ENCODE results near the gene TRAF2. TPM values are rescaled to one million over a fixed set of nuclear protein-coding genes. Genes with fewer than 3 reads are reported as not detected.

TRAF2 gene
- total RNA-seq, 1 donor from 2014 or later: 7.8 TPM

DNA sequence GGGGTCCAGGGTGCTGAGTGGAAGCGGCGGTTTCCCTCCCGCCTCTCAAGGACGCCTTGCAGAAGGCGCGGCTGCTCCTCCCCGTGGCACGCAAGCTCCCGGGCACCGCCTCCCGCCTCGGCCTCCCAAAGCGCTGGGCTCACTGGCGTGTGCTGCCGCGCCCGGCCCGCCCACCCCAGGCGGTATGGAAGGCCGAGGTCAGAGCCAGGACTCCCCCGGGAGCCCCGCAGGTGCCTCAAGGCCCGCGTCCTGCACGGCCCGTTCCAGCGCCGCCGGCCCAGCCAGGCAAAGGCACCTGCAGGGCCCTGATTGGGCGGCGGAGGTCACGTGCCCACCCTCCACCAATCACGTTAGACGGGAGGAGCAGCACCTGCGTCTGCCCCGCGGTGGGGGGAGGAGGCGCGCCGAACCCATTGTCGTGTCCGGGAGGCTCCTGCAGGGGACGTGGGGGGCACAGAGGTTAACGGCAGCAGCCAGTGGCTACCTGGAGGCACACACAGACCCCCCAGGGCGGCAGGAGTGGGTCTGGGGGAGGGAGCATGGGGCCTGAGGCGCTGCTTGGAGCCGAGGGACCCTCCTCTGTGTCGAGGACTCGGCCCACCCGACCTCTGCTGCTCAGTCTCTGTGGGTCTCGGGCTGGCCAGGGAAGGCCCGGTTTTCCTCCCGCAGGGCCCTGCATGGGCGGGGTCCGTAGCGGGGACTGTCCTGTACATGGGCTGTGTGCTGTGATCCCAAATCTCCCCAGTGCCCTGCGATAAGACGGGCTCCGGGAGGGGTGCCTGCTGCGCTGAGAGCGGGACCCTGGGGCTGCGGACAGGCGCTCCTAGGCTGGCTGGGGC lies 63.7 kb downstream of the TRAF2 start:
- no peak for DNase-seq

DNA sequence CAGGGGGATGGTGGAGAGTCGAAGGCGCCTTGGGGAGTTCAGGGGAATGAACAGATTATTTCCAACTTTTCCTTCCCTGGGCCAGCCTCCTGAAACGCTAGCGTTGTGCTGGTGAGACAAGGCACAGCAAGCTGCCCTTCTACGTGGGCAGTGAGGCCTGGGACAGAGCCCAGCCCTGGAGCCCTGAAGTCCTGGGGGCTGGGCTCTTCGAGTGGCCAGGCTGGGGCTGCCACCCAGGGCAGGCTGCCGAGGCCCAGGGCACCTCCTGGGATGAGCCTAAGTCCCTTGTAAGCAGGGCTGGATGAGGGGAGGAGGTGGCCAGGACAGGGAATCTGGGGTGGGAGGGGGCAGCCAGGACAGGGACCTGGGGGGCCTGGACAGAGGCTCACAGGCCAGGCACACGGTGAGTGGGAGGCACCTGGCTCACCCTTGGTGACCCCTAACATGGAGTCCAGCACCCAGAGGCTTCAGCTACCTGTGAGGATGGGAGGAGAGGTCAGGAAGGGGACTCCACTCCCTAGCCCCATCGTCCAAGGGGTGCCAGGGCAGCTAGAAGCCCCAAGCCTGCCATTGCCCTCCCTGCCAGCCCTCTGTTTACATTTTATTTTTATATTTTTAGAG lies 64.5 kb downstream of the TRAF2 start:
- no peak for DNase-seq

DNA sequence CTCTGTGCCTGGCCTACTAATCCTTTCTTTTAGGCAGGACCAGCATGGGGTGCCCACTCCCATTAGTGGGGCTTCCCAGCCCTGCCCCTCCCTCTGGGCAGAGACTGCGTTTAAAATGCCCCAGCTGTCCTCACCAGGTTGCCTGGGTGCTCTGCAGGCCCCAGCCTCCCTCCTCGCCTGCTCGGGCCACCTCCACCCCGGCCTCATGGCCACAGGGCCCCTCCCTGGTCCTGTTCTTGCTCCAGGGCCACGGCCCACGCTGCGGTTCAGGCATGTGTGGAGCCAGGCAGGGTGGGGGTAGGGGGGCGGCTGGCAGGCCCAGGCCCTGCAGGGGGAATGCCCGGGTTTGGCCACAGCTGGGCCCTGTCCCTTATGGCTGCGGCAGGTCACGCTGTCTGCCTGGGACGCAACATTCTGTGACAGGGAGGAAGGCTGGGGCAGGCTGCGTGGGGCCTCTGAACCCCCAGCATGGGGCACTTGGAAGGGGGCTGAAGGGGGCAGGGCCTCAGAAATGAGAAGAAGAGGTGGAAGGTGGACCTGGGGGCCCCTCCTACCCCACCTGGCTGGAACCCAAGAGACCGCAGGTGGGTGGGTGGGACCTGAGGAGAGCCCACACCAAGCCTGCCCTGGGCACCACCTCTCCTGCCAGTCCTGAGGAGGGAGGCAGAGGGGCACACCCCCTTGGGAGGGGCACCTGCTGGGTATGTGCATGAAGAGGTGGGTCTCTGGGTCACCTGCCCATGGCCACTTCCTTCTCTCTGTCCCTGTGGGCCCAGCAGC lies 65.4 kb downstream of the TRAF2 start, which contains the start of gene LCN12:
LCN12 (plus strand) TSS at position 733 of the 780 bp plus-strand sequence. CDS start 55 bp downstream, outside the sequence.
- DNase-seq: no peak

DNA sequence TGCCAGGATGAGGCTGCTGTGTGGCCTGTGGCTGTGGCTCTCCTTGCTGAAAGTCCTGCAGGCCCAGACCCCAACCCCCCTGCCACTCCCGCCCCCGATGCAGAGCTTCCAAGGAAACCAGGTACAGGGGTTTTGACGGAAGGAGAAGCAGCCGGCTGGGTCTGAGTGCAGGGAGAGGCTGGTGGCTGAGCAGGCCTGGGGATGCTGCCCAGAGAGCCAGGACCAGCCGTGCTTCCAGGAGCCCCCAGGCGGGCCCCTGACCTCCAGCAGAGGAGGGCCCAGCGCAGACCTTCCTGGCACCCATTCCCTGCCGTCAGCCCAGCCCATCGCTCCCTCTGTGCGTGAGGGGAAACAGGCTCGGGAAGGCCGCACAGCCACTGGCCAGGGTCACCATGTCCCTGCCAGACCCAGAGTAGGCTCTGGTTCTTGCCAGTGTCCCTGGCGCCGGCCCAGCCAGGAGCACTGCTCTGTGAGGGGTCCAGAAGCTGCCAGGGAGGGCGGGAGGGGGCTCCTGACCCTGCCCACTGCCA lies 66.1 kb downstream of the TRAF2 start:
- DNase-seq: no peak

DNA sequence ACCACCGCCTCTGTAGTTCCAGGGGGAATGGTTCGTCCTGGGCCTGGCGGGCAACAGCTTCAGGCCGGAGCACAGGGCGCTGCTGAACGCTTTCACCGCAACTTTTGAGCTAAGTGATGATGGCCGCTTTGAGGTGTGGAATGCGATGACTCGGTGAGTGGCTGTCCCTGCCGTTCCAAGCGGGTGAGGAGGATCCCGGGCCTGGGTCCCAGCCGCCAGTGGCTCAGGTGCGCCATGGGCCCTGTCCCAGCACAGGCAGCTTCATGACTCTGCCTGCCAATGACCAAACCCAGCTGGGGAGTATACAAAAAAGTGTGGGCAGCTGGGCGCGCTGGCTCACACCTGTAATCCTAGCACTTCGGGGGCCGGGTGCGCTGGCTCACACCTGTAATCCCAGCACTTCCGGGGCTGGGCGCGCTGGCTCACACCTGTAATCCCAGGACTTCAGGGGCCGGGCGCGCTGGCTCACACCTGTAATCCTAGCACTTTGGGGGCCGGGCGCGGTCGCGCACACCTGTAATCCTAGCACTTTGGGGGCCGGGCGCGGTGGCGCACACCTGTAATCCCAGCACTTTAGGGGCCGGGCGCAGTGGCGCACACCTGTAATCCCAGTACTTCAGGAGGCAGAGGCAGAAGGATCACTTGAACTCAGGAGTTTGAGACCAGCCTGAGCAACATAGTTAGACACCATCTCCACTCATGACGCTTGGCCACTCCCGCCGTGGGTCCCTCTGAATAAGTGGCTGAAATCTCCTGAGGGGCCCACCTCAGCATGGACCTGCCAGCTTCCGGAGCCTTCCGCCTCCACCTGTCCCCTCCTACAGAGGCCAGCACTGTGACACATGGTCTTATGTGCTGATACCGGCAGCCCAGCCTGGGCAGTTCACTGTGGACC lies 66.8 kb downstream of the TRAF2 start:
- DNase-seq: no peak

DNA sequence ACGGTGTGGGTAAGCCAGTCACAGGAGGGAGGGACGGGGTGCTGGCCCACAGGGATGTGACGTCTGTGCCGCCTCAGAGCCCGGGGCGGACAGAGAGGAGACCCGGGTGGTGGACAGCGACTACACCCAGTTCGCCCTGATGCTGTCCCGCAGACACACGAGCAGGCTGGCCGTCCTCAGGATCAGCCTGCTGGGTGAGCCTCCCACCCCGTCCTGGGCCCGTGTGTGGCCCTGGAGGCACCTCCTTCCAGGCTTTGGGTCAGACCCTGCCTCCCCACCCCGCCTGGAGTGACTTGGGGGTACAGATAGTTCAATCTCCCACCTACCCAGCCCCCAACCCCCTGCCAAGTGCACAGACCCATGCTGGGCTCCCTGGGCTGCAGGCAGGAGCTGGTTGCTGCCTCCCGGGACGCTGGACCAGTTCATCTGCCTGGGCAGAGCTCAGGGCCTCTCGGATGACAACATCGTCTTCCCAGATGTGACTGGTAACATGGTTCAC lies 67.5 kb downstream of the TRAF2 start:
- DNase-seq: no peak

DNA sequence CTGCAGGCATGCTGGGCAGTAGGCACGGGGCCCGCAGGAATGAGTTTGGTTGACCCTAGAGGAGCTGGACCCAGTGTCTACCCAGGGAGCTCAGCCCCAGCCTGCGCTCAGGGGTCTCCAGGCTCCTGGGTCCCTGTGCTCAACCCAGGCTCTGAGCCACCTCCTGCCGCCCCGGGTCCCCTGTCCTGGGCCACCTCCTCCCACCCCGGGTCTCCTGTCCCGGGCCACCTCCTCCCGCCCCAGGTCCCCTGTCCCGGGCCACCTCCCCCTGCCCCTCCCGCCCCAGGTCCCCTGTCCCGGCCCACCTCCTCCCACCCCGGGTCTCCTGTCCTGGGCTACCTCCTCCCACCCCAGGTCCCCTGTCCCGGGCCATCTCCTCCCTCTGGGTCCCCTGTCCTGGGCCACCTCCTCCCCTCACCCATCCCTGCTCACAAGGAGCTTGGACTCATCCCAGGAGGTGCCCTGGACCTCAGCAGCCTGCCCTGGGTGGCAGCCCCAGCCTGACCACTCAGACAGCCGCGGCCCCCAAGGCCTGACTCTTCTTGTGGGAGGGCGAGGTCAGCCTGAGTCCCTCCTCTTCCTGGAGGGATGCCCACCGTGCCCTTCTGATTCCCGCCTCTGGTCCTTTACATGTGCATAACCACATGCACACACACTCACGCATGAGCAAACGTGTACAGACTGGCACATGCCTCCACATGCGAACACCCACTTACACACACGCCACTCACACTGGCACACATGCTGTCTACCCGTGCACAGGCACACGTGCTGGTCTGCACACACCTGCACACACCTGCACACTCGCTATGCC lies 68.2 kb downstream of the TRAF2 start:
- DNase-seq: no peak

DNA sequence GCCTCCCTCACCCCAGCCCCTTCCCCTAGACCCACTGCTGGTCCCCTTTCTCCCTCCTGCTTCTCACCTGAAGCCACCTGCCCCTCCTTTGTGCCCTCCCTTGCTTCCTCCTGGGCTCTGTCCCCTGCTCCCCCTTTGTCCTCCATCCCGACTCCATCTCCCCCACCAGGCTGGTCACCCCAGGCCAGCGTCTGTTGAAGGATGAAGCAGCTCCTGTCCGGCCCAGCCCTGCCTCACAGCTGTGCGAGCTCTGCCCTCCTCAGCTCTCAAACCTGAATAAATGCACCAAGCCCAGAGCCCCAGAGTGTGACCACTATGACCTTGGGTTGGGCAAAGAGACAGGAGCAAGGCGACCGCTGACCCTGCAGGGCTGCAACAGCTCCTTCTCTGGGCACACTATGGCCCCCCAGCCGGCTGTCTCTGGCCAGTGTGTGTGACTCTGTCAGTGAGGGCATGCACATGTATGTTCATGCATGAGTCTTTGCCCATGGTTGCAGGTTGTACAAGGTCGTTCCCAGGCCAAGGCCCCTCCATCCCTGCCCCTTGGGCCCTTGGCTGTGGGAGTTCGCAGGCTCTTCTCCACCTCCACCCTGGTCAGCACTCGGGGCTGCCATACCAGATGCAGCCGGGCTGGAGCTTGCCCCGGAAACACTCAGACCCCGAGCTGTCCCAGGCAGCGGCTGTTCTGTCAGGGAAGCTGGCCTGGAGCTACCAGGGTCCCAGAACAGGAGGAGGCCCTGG lies 69.1 kb downstream of the TRAF2 start:
- no peak for DNase-seq

DNA sequence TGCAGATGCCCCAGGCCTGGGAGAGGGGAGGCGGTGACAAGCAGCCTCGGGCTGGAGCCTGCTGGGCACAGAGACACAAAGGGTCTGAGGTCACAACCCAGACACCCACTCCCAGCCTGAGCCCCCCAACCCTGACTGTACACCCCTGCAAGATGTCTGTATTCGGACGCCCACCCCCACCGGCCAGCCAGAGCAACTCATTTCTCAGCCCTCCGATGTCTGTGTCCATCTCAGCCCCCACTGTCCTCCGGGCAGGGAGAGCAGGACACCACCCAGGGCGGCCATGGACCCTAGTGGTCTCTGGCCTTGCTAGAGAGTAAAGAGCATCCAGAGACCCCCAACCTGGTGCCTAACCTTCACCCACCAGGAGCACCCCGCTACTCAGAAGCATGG lies 69.6 kb downstream of the TRAF2 start:
- DNase-seq: no peak

DNA sequence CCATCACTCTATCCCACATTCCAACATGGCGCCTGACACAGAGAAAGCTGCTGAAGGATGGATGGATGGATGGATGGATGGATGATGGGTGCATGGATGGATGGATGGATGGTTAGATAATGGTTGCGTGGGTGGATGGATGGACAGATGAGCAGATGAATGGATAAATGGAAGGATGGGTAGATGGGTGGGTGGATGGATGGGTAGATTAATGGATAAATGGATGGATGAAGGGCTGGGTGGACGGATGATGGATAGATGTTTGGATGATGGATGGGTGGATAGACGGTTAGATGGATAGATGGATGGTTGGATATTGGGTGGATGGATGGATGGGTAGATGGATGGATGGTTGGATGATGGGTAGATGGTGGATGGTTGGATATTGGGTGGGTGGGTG lies 70.3 kb downstream of the TRAF2 start:
- no peak for DNase-seq

DNA sequence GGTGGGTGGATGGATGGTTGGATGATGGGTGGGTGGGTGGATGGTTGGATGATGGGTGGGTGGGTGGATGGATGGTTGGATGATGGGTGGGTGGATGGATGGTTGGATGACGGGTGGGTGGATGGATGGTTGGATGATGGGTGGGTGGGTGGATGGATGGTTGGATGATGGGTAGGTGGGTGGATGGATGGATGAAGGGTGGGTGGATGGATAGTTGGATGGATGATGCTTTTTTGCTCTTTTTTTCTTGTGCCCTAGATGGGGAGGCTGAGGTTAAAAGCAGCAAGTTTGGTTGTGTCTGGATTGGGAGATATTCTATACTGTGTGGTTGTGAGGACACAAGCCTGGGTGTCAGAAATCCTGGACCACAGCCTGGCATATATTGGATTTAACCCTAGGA lies 71.1 kb downstream of the TRAF2 start:
- DNase-seq: no peak

DNA sequence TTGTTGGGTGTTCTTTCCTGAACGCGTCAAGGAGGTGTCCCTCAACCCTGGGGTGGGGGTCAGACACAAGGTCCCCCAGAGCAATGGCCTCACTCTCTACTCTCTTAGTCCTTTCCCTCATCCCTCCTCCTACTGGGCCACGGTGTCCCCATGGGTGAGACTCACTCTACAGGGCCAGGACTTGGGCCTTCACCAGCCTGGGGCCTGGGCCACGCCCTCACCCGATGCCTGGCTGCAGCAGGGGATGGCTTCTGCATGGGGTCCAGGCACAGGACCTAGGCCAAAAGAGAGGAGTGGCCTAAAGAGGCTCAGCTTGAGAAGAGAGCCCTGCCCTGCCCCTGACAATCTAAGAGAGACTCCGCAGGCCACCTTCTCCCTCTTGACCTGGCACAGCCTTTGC lies 71.6 kb downstream of the TRAF2 start:
- DNase-seq: no peak

DNA sequence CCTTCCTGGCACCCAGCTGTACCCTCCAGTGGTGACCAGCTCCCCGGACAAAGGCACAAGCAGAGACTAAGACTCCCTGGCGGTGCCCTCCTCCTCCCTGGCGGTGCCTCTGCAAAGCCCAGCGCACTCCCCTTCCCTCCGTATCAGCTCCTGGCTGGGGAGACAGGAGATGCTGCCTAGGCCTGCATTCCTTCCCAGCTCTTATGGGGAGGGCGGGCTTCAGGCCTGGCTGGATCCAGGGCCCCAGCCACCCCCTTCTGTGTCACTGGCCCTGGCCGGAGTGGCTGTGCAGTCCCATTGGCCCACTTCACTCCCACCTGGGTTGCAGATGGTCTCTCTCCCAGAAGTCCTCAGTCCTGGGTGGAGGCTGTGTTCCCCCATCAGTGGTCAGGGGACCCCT lies 72.2 kb downstream of the TRAF2 start:
- DNase-seq: no peak

DNA sequence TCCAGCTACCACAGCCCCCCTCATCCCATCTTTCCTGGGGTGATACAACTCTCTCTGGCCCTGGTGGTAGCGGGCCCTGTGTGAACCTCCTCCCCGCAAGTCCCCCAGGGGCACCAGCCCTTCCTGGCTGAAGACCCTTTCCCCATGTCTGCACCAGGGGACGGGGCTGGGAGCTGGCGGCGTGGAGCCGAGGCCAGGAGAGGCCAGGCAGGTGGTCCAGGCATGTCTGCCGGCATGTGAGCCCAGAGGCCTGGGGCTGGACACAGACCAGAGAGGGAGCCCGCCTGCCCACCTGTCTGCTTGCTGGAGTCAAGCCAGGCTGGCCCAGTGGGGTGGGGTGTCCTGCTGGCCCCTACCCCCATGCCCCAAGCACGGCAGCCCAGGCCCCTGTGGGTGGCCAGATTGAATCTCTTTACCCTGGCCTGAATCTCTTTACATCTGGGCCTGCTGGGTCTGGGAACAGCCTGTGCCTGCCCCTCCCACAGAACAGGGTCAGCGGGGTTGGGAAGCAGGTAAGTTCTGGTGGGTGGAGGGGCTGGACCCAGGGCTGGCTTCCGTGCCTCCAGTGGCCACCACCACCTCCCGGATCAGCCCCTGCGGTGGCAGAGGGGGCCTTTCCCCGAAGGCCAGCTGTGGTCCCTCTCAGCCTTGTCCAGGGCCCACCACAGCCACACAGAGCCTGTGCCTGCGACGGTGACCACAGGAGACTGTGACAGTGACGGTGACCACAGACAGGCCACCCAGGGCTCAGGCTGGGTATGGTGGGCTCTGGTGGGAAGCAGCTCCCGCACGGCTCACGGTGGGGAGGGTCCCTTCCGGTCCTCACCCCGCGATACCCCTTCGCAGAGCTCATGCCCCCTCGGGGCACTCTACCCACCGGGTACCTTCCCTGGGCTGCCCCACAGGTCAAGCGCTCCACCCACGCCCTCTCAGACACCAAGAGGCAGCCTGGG lies 72.9 kb downstream of the TRAF2 start:
- DNase-seq: no peak

DNA sequence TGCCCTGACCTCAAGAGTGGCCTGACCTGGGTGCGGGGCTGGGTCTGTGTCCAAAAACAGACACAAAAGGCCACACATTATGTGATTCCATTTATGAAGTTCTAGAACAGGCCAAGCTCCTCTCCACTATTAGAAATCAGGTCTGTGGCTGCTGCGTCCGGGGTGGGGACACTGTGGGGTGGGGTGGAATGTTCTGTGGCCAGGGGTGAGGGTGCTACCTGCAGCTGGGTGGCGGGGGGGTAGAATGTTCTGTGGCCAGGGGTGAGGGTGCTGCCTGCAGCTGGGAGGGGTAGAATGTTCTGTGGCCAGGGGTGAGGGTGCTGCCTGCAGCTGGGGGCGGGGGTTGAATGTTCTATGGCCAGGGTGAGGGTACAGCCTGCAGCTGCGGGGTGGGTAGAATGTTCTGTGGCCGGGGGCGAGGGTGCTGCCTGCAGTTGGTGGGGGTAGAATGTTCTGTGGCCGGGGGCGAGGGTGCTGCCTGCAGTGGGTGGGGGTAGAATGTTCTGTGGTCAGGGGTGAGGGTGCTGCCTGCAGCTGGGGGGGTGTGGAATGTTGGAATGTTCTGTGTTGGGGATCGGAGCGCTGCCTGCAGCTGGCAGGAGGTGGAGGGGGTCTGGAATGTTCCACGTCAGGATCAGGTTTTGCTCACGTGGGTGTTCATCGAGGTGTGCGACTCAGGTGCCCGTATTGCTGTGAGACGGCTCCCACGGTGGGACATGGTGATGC lies 74.1 kb downstream of the TRAF2 start:
- no peak for DNase-seq

DNA sequence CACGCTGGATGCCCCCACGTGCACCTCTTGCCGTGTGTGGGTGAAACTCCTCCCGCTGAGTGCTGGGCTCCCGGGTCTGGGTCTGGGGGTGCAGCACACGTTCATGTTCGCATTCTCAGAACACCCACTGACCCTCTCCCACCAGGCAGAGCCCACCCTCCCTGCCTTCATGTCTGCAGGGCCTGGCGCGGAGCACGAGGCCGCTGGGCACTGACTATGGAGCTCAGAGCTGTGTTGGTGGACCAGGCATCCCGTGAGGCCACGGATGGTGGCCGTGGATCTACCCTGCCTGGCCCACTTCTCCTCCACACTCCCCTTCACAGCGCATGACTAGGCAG lies 74.6 kb downstream of the TRAF2 start:
- no peak for DNase-seq

DNA sequence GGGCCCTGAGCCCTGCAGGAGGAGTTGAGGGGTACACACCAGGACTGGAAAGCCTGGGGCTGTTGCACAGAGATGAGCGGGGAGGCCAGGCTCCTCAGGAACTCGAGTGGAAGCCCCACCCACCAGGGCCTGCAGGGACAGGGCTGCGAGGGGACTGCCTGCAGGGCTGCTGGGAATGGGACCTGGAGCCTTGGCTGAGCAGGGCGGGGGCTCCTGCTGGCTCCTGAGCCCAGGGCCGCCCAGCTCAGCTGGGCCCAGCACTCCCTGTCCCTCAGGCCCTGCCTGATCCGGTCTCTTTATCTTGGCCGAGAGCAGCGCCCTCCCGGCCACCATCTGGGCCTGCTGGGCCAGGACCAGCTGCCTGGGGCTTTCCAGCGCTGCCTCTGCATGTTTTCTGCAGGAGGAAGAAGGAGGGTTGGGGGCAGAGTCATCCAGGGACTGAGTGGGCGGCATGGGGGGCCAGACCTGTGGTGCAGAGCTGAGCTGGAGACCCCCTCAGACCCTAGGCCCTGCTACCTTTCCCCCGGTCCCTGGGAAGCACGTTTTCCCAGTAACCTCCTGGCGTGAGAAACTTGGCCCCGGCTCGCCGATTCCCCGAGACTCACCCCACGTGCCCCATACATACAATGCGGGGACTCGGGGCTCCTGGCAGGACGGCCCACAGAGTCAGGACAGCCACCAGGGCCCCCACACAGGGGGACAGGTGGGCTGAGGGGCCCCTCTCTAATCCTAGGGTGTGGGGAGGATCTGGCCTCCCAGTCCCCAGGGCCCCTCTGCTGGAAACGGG lies 75.2 kb downstream of the TRAF2 start:
- DNase-seq: no peak
